HG02870 (cell line): ENCODE data around the gene DPP6.

Experiments
- ATAC-seq: cut with Tn5 transposase; IDR thresholded peaks from one replicate; pipeline ENCODE4 v1.9.1; 2021; ENCODE audit warnings: mild to moderate bottlenecking, moderate library complexity; ENCODE audit not compliant: unreplicated experiment

The DPP6 gene

GRCh38 chr7:154744861-154745258, 692.7 kb downstream of the DPP6 start:
- no peak for ATAC-seq

GRCh38 chr7:154746571-154747360, 694.6 kb downstream of the DPP6 start:
- no peak for ATAC-seq

- ATAC-seq = no peak
Measured at GRCh38 chr7:154748089-154748786, 696.0 kb downstream of the DPP6 start.

GRCh38 chr7:154750353-154750801, 698.2 kb downstream of the DPP6 start:
- ATAC-seq = no peak

GRCh38 chr7:154753226-154753625, 701.0 kb downstream of the DPP6 start:
- no peak for ATAC-seq

- no peak for ATAC-seq
Measured at GRCh38 chr7:154757756-154758155, 705.6 kb downstream of the DPP6 start.

- no peak for ATAC-seq
Measured at GRCh38 chr7:154759989-154760388, 707.8 kb downstream of the DPP6 start.

GRCh38 chr7:154765118-154765517, 712.9 kb downstream of the DPP6 start:
- no peak for ATAC-seq

- no peak for ATAC-seq
Measured at GRCh38 chr7:154767142-154767541, 714.9 kb downstream of the DPP6 start.

- ATAC-seq = no peak
Measured at GRCh38 chr7:154767821-154768415, 715.7 kb downstream of the DPP6 start.

- ATAC-seq = no peak
Measured at GRCh38 chr7:154769001-154769400, 716.8 kb downstream of the DPP6 start.

GRCh38 chr7:154769527-154769926, 717.3 kb downstream of the DPP6 start:
- ATAC-seq = no peak

- no peak for ATAC-seq
Measured at GRCh38 chr7:154770361-154770760, 718.2 kb downstream of the DPP6 start.

- no peak for ATAC-seq
Measured at GRCh38 chr7:154770962-154771361, 718.8 kb downstream of the DPP6 start.

GRCh38 chr7:154774303-154774969, 722.2 kb downstream of the DPP6 start:
- no peak for ATAC-seq

- ATAC-seq = no peak
Measured at GRCh38 chr7:154775681-154776080, 723.5 kb downstream of the DPP6 start.

GRCh38 chr7:154776350-154776749, 724.2 kb downstream of the DPP6 start:
- ATAC-seq = no peak

- no peak for ATAC-seq
Measured at GRCh38 chr7:154777023-154777422, 724.8 kb downstream of the DPP6 start.

GRCh38 chr7:154777489-154777888, 725.3 kb downstream of the DPP6 start:
- peak; percentile 78 for ATAC-seq

- ATAC-seq = peak; percentile 4
Measured at GRCh38 chr7:154777908-154778307, 725.7 kb downstream of the DPP6 start.
